HG02678 (cell line): Measurements from ENCODE around the gene BCL11B.
"Not testable (repeated sequence)": the region's sequence is repeated elsewhere in the genome, so short reads cannot be mapped to it uniquely, and the experiment has no call there.

Source experiments
- ATAC-seq: cut with Tn5 transposase; IDR thresholded peaks from one replicate; pipeline ENCODE4 v1.9.1; 2021; ENCODE audit warnings: mild to moderate bottlenecking, moderate library complexity; ENCODE audit not compliant: unreplicated experiment

Gene BCL11B

DNA sequence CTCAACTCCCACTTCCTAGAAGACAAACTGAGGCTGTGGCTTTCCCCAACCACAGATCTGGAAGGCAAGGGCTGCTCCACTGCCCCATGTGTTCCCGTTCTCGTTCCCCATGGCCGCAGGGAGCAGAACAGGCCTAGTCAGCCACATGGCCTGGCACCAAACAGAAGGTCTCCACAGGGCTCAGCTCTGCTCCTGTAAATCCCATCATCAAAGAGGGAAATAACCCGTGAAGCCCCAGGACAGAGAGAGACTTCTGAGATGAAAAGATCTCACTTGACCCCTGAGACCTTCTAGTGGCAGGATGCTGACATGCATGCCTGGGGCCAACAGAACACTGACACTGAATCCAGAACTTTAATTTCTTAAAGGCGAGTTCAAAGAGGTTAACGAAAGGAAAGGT is 68.9 kb downstream of the BCL11B start:
- no peak for ATAC-seq

DNA sequence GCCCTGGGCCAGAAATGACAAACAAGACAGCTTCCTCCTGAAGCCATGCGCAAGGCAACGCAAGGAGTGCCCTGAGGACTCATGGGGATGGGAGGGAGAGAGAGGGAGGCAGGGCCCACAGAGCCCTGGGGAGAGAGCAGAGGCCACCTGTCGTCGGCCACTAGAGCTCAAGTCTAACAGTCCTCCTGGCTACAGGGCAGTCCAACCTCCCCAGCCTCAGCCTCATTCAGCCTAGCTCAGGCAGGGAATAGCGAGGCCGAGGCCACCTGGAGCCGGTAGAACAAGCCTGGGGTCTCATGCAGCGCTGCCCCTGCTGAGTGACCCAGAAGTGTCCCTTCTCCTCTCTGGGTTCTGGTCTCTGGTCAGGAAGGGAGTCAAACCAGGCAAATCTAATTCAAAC is 69.5 kb downstream of the BCL11B start:
- no peak for ATAC-seq

DNA sequence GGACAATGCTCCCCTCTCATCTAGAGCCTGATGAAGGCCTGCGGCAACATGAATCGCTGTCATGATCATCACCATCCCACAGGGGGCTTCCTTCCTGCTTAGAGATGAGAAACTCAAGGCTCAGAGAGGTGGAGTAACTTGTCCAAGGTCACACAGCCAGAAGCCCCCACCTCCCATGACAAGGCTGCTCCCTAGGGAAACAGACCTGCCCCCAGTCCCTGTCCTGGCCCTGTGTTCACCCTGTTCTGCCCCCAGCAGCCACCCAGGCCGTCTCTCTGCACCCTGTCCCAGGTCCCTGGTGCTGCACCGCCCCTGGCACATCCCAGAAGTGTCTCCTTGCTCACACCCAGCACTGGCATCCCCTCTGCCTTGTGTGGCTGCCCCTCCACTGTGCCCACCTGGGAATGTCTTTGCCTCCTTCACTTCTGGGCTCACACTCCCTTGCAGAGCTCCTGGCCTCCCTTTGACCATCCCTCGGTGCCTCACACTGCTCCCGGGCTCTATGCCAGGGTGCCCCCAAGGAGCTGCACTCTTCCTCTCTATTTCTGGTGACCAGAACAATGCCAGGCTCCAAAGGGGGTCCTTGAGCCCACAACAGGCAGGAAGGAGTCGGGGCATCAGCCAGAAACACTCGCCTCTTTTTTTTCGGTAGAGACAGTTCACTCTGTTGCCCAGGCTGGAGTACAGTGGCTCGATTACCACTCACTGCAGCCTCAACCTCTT is 70.5 kb downstream of the BCL11B start:
- ATAC-seq: no peak

- ATAC-seq: no peak
These were observed 71.4 kb downstream of the BCL11B start for GRCh38 chr14:99200654-99201005.

DNA sequence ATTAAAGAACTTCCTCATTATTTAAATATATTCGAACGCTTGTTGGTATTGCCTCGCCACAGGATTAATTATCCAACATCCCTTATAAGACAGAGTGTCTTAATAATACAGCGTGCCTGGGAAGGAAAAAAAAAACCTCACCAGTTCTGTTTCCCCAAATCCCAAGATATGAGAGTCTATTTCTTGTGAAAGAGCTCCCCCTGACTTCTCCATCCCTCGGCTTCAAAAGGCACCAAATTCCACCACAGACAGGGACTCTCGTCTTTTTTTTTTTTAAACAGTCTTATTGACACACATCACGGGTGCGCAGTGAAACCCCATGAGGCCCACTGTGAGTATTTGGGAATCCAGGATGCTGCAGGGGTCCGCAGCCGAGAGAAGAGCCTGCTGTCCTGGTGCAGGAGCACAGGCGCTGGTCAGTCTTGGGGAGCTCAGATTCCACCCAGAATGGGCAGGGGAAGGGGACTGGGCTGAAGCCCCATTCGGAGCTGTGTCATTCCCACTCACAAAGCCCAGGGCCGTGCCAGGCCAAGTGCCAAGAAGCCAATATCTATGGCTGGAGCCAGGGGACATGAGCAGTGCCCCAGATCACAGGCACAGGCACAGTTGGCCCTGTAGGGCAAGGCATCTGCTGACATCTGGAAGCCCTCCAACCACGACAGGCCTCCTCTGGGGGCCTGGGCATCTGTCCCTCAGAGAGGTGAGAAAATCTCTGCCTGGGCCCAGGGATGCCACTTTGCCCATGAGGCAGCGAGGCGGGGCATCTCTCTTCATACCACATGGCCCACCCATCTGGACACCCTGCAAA is 71.9 kb downstream of the BCL11B start:
- no peak for ATAC-seq

- no peak for ATAC-seq
These were observed 73.1 kb downstream of the BCL11B start for GRCh38 chr14:99198746-99199502.

GRCh38 chr14:99196310-99196650 is 75.7 kb downstream of the BCL11B start:
- ATAC-seq: no peak

GRCh38 chr14:99195602-99196309 is 76.2 kb downstream of the BCL11B start:
- no peak for ATAC-seq

DNA sequence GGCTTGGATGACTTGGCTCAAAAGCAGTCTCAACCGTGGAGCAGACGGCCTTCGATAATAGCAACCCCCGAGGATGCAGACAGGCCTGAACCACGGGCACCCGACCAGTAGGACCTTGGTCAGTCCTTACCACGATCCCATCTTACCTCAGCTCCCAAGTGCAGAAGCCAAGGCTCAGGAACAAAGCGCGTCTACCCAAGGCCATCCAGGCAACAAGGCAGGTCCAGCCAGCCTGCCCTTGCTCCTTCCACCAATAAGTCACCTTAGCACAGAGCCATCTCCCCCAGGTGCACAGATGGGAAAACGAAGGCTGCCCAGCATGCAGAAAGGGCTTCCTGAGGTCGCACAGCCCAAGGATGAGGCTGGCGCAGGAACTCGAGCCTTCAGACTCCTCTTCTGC is 77.3 kb downstream of the BCL11B start:
- no peak for ATAC-seq

DNA sequence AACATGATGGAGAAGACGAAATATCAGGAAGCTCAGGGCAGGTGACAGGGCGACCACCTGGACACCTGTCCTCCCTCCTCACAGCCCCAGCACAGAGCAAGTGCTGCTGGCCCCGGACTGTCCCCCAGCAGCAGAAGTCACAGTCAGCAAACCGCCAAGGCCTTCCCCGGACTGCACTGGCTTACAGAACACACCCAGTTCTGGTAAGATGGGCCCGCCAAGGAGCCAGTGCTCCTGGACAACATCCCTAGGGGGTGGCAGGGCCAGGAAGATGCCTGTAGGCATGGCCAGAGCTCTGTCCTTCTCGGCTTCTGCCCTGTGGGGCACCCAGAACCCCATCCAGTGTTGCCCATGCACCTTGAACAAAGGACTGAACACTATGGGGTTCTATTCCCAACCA is 77.9 kb downstream of the BCL11B start:
- ATAC-seq: no peak

DNA sequence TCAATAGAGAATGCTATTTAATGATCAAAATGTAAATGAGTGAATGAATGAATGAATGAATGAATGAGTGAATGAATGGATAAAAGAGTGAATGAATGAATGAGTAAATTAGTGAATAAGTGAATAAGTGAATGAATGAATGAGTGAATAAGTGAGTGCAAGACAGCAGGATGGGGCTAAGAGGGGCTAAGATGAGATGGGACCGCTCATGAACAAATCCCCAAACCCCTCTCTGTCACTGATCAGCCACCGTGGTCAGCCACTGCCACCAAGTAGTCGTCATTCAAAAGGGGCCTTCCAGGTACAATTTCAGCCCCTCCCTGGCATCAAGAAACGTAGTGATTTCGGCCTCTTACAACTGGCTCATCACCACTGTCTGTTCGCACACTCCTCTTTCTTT is 79.2 kb downstream of the BCL11B start:
- ATAC-seq: no peak

- ATAC-seq: no peak
These were observed 79.9 kb downstream of the BCL11B start for GRCh38 chr14:99192028-99192621.

DNA sequence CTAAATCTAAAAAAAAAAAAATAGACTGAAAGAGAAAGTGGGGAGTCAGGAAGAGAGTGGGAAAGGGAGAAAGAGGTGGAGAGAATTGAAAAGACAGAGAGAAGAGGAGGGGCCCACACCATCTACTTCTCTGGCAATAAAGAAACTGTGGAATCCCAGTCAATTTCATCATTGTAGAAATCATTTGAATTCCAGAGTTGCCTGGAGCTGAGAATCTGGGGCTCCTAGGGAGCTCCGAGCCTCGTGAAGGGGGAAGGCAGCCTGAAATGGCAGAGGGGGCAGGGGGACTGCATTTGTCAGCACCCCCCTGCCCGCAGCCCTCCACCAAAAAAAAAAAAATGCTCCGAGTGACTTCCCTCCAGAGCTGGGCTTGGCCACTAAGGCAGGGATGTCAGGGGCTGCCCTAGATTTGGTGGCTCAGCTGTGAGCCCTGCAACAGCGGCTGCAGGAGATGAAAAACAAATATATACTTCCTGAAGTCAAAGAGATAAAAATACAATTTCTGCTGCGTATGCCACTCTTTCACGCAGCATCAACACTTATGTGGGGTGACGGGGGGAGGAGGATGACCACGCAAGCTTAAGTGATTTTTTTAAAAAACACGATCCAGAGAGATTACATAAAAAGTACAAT is 80.5 kb downstream of the BCL11B start:
- ATAC-seq: no peak

GRCh38 chr14:99190696-99191394 is 81.2 kb downstream of the BCL11B start:
- ATAC-seq: no peak

- ATAC-seq: no peak
These were observed 82.7 kb downstream of the BCL11B start for GRCh38 chr14:99189201-99189801.

DNA sequence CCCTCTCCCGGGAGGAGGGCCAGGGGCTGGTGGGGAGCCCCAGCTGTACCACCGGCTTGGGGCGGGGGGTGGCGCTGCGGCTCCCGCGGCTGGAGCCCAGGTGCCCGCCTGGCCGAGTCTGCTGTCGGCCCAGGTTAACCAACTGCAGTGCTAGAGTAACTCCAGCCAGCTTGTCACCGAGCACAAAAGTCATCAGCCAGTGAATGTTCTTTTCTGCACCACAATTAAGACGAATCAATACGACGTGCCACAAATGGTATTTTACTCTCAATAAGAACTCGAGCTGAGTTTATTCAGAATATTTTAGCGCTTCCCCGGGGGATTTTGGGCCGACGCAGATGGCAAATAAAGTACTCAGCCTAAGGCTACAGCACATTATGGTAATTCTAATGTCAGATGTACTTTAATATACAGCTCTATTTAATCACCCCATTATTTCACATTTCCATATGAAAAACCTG is 83.2 kb downstream of the BCL11B start:
- no peak for ATAC-seq

- ATAC-seq: no peak
These were observed 84.1 kb downstream of the BCL11B start for GRCh38 chr14:99187858-99188257.

DNA sequence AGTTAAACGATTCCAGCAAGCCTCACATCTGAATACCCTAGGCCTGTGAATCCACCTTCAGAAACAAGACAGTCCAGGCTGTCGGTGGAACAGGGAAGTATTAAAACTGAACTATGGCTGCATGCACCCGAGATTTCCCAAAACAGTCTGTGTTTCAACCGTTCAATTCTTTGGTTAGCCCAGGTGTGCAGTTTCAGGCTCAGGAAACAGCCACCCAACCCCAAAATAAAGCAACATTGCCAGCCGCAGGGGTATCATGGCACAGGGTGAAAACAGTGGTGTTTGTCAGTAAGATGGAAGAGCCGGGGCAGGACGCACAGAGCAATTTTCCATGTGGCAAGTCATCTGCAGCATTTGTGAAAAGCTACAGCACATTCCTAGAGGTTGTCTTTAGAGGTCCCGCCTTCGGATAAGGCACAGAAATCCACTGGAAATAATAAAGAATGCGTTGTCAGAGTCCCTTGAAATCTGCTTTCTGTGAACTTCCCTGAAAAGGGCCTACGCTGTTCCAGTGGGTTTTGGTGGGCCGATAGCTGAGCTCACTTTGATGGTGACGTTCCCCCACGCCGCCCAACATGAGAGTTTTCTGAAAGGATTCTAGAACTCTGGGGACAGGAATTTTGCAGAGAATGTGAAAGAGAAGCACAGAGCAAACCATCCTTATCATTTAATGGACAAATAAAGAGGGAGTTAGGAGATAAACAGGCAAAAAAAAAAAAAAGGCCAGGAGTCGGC is 84.9 kb downstream of the BCL11B start:
- no peak for ATAC-seq

- ATAC-seq: not testable (repeated sequence)
These were observed 85.7 kb downstream of the BCL11B start for GRCh38 chr14:99186336-99186735.
